ENCODE measurements around the gene INPP5A. TPM values are rescaled to one million over a fixed set of nuclear protein-coding genes. Genes with fewer than 3 reads are reported as not detected.

Gene INPP5A
- polyA plus RNA-seq, 3 donors = 7.4 to 25.0 (median 17.5) TPM

DNA sequence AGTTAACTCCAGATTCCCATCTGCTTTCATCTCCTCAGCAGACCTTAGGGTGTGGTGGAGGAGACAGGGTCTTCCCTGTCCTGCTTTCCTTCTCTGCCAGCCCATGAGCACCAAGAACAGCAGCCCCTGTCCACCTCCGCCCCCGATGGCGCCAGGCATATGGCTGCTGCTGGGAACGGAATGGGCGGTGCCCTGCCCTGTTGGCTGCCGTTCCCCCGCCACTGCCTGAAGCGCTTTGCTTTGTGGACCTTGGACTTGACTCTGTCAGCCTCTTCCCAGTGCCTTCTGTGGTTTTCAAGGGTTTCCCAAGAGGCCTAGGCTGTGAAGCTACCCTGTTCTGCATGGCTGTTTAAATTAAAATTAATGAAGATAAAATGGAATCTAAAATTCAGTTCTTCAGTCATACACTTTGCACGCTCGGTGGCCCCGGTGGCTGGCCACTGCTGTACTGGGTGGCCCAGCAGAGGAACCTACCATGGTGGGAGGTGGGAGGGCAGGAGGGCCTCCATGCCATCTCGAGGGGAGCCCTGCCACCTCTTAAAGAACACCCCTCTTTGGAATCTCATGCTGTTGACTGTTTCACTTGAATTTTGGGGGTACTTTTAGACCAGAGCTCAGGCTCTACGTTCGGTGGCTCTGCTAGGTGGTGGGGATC, 169.7 kb downstream of the INPP5A start:
- H3K27ac ChIP-seq (ENCODE audit: low read depth, low read length) = no peak overlapping the region
- 95 to 96% (median 95%) methylated on average over 12 to 14 of the region's 14 CpGs for WGBS, 3 donors

DNA sequence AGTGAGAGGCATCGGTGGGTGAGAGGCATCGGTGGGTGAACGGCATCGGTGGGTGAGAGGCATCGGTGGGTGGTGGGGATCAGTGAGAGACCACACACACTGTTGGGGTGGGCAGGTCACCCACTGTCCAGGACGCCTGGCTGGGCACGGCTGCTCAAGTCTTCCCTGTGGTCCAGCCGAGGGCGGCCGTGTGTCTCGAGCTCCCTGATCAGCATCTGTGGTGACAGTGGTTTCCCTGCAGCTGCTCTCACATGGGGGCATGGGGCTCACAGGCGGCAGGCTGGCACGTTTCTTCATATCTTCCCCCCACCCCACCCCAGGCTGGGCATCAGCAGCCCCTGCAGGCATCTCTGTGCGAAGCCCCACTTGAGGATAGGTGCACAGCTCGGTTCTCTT, 170.2 kb downstream of the INPP5A start:
- no peak overlapping the region for H3K27ac ChIP-seq (ENCODE audit: low read depth, low read length)
- 95 to 97% (median 97%) methylated on average over 15 of the region's 15 CpGs for WGBS, 3 donors

DNA sequence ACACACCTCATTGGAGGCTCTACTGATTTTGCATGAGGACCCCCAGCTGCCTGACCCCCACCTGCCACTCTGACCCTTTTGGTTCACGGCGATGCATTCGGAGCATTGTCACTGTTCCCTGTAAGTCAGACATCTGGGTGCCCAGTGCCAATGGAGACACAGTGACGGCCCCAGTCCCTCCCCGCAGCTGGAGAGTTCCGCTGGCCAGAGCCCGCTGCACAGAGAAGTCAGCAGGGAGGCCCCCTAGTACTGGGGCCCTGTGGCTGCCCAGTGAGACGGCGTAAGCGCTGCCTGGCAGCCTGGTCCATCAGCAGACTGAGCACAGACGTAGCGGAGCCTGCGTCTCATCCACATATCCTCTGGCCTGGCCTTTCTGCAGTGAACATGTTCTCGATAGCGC, 170.9 kb downstream of the INPP5A start:
- WGBS, 3 donors = 93 to 96% (median 95%) methylated on average over 15 of the region's 15 CpGs
- no peak overlapping the region for H3K27ac ChIP-seq (ENCODE audit: low read depth, low read length)

DNA sequence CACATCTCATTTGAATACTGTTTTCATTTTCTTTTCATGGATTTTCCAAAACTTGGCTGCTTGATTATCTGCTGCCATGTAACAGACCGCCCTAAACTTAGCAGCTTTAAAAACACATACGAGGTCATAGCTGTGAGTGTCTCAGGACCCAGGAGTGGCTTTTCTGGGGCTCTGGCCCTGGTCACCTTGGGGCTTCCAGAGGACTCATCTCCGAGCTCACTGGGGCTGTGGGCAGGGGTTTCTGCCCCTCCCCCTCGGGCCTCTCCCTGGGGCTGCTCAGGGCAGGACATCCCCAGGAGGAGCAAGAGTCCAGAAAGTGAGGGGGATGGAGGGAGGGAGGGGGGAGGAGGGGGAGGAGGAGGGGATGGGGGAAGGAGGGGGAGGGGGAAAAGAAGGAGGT, 171.3 kb downstream of the INPP5A start:
- H3K27ac ChIP-seq (ENCODE audit: low read depth, low read length) = no peak overlapping the region
- WGBS, 3 donors = 86 to 90% (median 89%) methylated on average over 4 of the region's 4 CpGs

DNA sequence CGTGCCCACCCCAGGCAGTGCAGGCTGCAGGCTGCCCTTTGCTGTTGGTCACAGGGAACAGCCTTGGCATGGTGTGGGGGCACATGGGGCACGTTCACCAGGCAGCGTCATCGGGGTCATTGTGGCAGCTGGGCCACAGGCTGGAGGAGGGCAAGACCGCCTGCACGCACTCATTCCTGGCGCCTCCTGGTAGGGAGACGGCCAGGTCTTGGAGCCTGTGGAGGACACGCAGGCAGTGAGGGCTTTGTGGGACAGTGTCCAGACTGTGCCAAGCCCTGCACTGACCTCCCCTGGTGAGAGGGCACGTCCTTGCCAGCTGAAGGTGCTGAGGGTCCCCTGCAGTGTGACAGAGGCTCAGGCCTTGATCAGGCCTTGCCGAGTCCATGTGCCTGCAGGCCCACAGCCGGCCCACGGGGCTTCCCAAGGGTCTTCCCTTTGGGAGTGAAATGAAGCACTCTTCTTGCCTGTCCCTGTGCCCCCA, 171.9 kb downstream of the INPP5A start:
- WGBS, 3 donors = 93 to 95% (median 93%) methylated on average over 13 of the region's 13 CpGs
- H3K27ac ChIP-seq (ENCODE audit: low read depth, low read length) = no peak overlapping the region

DNA sequence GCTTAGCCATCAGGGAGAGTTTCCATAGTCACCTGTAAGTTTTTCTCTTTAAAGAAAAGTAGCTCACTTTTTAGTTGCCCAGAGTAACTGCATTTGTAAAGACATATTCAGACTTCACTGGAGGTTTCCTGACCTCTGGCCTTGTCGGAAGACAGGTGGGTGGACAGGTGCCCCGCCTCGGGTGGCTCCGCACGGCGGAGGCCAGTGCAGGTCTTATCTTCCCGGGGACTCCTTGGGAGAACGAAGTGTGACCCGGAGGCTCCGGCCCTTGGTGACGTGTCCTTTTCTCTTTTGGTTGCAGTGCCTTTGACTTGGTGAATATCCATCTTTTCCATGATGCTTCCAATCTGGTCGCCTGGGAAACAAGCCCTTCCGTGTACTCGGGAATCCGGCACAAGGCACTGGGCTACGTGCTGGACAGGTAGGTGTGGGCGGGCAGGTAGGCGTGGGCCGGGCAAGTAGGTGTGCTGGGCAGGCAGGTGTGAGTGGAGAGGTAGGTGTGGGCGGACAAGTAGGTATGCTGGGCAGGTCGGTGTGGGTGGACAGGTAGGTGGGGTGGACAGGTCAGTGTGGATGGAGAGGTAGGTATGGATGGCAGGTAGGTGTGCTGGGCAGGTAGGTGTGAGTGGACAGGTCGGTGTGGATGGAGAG, 172.6 kb downstream of the INPP5A start:
- 94 to 96% (median 95%) methylated on average over 22 of the region's 22 CpGs for WGBS, 3 donors
- no peak overlapping the region for H3K27ac ChIP-seq (ENCODE audit: low read depth, low read length)

DNA sequence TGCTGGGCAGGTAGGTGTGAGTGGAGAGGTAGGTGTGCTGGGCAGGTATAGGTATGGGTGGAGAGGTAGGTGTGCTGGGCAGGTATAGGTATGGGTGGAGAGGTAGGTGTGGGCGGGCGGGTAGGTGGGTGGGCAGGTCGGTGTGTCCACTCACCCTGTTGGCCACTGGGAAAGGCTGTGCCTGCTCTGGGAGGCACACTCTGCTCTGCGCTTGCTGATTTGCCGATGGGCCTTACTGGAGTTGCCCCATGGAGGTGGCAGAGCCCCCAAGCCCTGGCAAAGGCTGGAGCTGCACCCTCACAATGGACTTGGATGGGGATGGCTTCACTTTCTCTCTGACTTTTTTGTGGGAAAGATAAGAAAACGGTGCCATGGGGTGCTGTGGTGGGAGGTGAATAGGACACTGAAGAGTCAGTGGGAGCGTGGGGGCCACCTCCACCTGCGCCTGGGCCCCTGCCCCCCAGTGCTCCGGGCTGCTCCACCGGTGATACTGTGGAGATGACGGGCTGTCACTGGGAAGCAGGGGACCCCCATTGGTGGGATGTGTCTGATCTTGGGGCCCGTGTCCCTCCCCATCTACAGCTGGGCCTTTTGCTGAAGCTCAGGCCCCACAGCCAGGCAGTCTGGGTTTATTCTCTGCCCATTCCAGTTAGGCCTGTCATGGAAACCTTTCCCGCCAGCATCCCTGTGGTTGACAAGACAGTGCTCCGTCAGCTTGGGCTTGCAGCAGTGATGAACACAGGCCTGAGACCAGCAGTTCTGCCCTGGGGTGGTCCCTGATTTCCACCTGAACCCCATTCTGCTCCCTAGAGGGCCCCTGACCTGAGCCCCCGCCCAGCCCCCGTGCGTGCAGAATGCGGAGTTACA, 173.4 kb downstream of the INPP5A start:
- 97 to 98% (median 97%) methylated on average over 18 of the region's 18 CpGs for WGBS, 3 donors
- H3K27ac ChIP-seq (ENCODE audit: low read depth, low read length) = no peak overlapping the region

DNA sequence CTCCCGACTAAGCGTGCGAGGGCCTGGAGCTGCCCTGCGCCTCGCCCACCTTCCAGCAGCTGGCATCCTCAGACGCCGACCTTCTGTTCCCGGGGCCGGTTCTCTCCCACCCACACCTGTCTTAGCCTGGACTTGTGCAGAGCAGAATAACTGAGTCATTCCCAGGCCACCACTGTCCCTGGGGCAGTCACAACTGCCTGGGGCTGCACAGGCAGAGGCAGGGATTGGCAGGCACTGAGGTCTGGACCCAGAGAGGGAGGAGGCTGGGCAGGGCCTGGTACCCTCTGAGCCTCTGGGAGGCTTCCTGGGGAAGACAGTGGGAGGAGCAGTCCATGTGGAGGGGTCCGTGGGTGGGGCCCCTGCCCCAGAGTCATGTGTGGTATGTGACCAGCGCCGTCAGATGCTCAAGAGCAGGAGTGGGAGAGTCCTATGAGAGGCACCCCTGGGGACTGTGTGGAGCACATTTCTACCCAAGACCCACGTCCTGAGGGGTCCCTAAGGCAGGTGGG, 174.1 kb downstream of the INPP5A start:
- H3K27ac ChIP-seq (ENCODE audit: low read depth, low read length) = no peak overlapping the region
- WGBS, 3 donors = 93 to 95% (median 94%) methylated on average over 13 of the region's 13 CpGs

DNA sequence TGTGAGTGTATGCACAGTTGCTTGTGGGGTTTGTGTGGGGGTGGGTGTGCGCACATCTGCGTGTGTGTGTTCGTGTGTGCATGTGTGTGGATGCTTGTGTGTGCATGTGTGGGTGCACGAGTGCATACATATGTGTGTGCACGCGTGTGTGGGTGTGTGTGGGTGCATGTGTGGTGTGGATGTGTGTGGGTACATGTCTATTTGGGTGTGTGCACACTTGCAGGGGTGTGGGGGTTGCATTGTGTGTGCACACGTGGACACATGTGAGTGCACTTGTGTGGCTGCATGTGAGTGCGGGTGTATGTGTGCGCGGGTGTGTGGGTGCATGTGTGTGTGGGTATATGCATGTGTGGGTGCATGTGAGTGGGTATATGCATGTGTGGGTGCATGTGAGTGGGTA, 174.7 kb downstream of the INPP5A start:
- WGBS, 3 donors = 92 to 96% (median 92%) methylated on average over 10 of the region's 10 CpGs
- H3K27ac ChIP-seq (ENCODE audit: low read depth, low read length) = no peak overlapping the region

DNA sequence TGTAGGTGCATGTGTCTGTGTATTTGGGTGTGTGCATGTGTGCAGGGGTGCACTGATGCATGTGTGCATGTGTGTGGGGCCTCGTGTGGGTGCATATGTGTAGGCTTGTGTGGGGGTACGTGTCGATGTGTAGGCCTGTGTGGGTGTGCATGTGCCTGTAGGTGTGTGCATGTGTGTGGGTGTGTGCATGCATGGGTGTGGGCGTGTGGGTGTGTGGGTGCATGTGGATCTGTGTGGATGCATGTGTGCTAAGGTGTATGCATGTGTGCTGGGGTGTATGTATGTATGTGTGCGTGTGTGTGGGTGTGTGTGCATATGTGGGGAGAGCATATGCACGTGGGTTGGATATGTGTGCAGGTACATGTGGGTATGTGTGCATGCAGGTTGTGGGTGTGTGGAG, 175.2 kb downstream of the INPP5A start:
- no peak overlapping the region for H3K27ac ChIP-seq (ENCODE audit: low read depth, low read length)
- WGBS, 3 donors = 93 to 96% (median 96%) methylated on average over 6 of the region's 6 CpGs

DNA sequence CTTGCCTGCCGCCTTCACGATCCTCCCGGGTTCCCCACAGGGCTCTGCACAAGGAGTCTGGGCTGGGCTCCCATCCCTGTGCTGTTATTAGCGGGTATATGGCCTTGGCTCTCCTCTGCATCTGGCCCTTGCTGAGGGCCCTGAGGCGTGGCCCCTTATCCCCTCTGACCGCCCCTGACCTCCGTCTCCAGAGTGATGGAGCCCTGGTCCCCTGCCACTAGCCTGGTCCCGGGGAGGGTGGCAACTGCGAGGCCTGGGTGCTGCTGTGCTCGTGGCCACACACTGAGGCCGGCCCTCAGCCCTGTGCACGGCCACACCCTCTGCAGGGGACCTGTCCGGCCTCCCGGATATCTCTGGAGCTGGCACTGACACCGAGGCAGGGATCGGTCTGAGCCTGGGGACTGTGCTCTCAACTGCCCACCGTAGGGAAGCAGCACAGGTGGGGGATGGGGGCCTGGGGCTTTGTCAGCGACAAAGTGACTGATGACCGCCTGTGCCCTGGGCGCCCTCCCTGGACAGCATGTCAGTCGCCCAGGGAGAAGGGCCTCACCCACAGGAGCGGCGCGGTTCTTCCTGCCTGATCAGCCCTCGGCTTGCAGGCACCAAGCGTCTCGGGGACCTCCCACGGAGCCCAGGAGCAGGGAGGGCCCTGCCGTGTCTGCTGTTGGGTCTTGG, 176.0 kb downstream of the INPP5A start:
- no peak overlapping the region for H3K27ac ChIP-seq (ENCODE audit: low read depth, low read length)
- WGBS, 3 donors = 83 to 88% (median 84%) methylated on average over 29 of the region's 29 CpGs

DNA sequence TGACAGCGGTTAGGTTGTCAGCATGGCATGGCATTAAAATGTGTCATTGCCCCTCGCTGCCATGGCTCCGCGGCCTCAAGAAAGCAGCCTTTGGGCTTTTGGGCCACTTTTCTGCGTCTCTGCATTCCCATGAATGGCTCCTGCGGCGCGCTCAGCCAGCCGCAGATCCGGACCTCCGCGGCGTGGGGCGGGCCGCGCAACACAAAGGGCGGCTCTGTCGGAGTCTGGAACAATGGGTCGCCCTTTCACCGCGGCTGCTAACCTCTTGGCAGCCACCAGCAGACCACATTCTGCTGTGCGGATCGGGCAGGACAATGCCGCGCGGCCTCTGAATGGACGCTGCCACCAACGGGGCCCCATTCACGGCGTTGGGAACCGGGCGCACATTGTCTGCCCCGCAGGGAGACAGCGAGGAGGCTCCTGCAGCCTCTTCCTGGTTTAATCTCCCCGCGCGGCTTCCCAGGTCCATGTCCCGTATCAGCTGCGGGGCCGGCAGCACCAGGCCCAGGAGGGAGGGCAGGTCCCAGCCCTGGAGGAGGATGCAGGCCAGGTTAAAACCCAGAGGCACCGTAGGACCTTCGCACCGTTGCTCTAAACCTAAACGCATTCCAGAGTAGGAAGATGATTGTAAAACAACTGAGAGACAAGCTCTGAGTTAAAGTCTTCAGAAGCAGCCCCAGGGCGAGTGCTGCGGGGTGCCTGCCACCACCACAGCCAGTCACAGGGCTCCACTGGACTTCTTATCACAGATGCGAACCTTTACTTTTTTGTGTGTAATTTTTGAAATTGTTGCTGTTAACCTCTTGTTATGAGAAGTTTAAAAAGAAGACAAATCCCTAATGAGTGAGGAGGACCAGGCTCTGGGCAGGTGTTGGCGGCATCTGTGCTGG, 176.8 kb downstream of the INPP5A start:
- 77 to 87% (median 86%) methylated on average over 48 of the region's 48 CpGs for WGBS, 3 donors
- H3K27ac ChIP-seq (ENCODE audit: low read depth, low read length) = no peak overlapping the region

DNA sequence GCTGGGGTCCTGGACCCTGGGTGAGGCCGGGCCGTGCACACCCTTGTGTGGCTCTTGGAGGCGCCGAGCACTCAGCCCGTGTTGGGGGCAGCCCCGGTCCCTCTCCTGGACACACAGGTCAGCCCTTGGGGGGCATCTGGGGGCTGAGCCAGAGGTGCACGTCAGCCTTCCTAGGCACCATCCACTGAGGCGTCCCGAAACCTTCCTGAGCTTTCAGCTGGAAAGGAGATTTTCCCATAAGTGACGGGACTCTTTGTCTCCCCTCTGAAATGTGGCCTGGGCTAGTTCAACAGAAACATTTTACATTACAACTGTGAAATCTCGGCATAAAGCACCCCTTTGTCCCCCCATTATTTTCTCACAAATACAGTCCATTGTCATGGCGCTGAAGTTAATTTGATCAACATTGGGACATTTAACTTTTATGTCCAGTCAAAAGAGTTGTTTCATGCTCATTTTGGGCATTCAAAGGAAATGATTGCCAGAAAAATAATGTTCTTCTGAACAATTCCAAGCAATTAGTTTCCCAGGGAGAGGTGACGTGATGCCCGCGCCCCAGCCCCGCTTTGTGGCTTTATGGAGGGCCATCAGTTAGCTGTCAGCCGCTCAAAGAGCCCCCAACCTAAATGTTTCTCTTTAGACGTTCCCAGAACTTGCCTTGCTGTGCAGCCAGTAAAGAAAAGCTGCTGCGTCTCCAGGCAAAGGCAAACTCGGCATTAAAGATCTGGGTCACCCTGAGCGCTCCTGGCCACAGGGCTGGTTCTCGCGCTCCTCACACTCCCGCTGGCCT, 177.6 kb downstream of the INPP5A start:
- 93 to 95% (median 94%) methylated on average over 24 of the region's 24 CpGs for WGBS, 3 donors
- no peak overlapping the region for H3K27ac ChIP-seq (ENCODE audit: low read depth, low read length)

DNA sequence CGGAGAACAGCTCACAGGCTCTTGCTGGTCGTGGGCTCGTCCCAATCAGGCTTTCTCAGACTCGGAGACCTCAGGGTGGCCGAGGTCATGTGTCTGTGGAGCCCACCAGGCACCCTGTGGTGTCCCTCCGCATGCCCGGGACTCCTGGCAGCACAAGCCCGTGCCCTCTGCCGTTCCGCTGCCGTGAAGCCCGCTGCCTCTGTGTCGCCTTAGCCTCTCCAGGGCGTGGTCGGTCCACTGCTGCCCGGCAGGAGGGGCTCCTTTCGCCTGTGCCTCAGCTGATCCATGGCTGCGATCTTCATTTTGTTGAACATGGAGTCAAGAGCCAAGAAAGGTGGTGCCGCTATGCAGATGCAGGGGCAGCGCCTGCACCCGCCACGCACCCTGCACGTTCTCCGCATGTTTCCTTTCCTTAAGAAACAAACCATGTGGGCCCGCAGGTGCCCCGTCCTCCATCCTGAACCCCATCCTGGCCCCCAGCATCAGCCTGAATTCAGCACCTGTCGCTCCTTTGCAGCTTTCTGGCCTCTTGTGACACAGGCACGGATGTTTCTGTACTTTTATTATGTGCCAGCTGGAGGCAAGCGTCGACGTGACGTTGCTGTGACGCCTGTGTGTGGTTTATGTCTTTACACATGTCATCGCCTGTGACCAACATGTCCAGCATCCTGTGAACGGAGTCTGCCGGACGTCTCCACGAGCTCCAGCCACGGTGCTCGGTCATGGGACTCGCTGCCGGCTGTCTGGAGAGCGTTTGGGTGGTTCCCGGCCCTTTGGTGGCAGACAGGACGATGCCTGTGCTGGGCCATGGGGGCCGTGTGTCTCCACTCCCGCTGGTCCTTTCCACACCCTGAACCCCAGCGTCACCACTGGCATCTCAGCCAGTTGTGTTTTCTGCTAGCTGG, 178.4 kb downstream of the INPP5A start:
- 92 to 95% (median 92%) methylated on average over 48 of the region's 48 CpGs for whole genome bisulfite sequencing, 3 donors
- no peak overlapping the region for H3K27ac ChIP-seq (ENCODE audit: low read depth, low read length)

DNA sequence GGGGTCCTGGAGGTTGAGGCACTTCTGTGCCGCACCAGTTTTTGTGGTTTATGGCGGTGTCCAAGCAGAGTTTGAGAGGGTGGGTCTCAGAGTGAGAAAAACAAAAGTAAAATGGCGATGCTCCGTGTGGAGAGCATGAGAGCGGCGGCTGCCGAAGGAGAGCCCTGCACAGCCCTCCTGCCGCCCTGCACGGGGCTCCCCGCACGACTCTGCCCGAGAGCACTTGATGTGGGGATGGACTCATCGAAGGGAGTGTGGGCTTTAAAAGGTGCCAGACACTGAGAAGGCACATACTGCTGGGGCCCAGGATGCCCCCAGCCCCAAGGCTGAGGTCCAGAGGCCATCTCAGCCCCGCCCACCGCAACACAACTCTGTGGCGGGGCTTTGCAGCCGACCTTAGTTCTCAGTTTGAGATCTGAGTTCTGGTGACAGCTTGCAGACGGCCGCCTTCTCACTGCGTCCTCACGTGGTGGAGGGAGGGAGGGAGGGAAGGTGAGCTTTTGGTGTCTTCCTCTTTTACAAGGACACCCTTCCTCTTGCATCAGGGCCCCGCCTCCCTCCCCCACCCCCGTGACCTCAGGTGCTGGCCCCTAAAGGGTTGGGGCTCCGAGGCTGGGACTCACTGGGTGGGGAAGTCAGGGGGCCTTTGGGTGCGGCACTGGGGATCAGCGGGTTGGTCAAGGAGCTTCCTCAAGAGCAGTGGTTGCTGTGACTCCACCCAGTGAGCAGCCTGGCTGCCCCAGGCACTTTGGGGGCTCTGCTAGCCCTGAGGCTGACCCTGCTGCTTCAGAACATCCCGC, 179.3 kb downstream of the INPP5A start:
- H3K27ac ChIP-seq (ENCODE audit: low read depth, low read length) = no peak overlapping the region
- WGBS, 3 donors = 89 to 94% (median 92%) methylated on average over 27 of the region's 27 CpGs
